Erythroblast (primary cell): ENCODE measurements around the gene NCAPD2.

Experiments used
- DNase-seq, 2 experiments: peaks; one replicate each; lab custom pipeline; 2025; lab: John Stamatoyannopoulos, UW
- GATA1 ChIP-seq: IDR thresholded peaks from 2 replicates; pipeline ENCODE4 v1.6.1; 2011; ENCODE audit warnings: low read depth, mild to moderate bottlenecking, control low read depth, low read length, moderate library complexity
- POLR2A ChIP-seq: IDR thresholded peaks from 2 replicates; pipeline ENCODE4 v1.6.1; 2011; ENCODE audit warnings: mild to moderate bottlenecking, low read length

The NCAPD2 gene

GRCh38 chr12:6536894-6537579, 43.1 kb downstream of the NCAPD2 start:
- TF ChIP-seq POLR2A (no peak), GATA1 (no peak)
- DNase-seq = no peak

- DNase-seq = peak; percentile 86 to 92
These were observed 43.9 kb downstream of the NCAPD2 start for GRCh38 chr12:6537580-6538419.

GRCh38 chr12:6538420-6539313, 44.8 kb downstream of the NCAPD2 start:
- DNase-seq = peak in 1 of 2 experiments; percentile 36
- no peak for TF ChIP-seq GATA1
- TF ChIP-seq POLR2A = peak; percentile 52

GRCh38 chr12:6539314-6539682, 45.4 kb downstream of the NCAPD2 start:
- TF ChIP-seq POLR2A = no peak
- no peak for TF ChIP-seq GATA1
- no peak for DNase-seq

GRCh38 chr12:6539707-6540134, 45.8 kb downstream of the NCAPD2 start:
- no peak for DNase-seq
- TF ChIP-seq POLR2A = no peak
- TF ChIP-seq GATA1 = no peak

- TF ChIP-seq POLR2A = no peak
- no peak for TF ChIP-seq GATA1
- peak; percentile 47 to 56 for DNase-seq
These were observed 46.4 kb downstream of the NCAPD2 start for GRCh38 chr12:6540181-6540877.

- DNase-seq = no peak
- TF ChIP-seq GATA1 (no peak), POLR2A (no peak)
These were observed 47.7 kb downstream of the NCAPD2 start for GRCh38 chr12:6541371-6542165.

- TF ChIP-seq GATA1 = no peak
- no peak for TF ChIP-seq POLR2A
- no peak for DNase-seq
These were observed 48.5 kb downstream of the NCAPD2 start for GRCh38 chr12:6542209-6543009.

GRCh38 chr12:6546016-6546415, 52.1 kb downstream of the NCAPD2 start:
- peak; percentile 73 to 93 for DNase-seq

GRCh38 chr12:6547566-6547965, 53.7 kb downstream of the NCAPD2 start:
- DNase-seq = no peak
- TF ChIP-seq GATA1 = no peak
- no peak for TF ChIP-seq POLR2A

More at GRCh38 chr12:6546016-6546415, 52.1 kb downstream of the NCAPD2 start:
- TF ChIP-seq POLR2A = no peak
- TF ChIP-seq GATA1 = peak; percentile 31

- TF ChIP-seq GATA1 (no peak), POLR2A (no peak)
- no peak for DNase-seq
These were observed 54.1 kb downstream of the NCAPD2 start for GRCh38 chr12:6547987-6548386.
